ENCODE measurements around the gene COPE. TPM values are rescaled to one million over a fixed set of nuclear protein-coding genes. Genes with fewer than 3 reads are reported as not detected.

COPE gene
- total and polyA plus RNA-seq, 2 of the 8 experiments (the other 6 are each of a cell fraction or from before 2014, with no cell fraction given), result 178 to 356 TPM

DNA sequence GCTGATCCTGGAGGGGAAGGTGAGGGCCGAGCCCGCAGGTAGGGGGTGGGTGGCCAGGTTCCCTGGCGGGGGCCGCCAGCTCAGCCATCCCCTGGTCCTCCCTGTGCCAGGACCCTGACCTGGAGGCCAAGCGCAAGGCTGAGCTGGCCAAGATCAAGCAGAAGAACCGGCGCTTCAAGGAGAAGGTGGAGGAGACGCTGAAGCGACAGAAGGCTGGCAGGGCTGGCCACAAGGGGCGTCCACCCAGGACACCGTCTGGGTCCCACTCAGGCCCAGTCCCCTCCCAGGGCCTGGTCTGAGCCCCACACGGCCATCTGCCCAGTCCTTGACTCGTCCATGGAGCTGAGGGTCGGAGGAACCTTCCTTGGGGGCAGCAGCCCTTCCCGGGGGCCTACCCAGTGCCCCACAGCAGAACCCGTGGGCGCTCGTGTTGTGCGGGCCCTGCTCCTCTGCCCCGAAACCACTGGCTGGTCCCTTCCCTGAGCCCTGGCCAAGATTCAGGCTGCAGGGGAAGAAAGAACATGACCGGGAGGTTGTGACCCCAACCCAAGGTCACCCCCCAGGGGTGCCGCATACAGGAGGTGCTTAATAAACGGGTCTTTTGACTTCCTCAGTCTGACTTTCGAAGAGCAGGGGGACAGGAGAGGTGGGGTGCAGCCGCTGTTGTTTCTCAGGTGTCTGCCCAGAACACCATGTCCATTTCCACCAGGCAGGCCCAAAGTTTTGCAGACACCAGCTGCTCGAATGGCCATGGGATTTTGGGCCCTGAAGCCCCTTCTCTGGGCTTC is 9.0 kb upstream of the COPE start (continued):
- TF ChIP-seq CHD1 (IDR thresholded peaks at IDR 0.05; ENCODE audit: low read depth, low read length), result no peak
- no peak for TF ChIP-seq KDM5A (IDR thresholded peaks at IDR 0.05; ENCODE audit: low read length)
- TF ChIP-seq RAD21 (IDR thresholded peaks at IDR 0.05 in 1 of 2, conservative IDR thresholded peaks at IDR 0.05 in 1 of 2; ENCODE audit: low read depth in 2 of 2, low read length in 2 of 2), result no peak
